Measurements from ENCODE around the gene PRKG1. TPM values are rescaled to one million over a fixed set of nuclear protein-coding genes. Genes with fewer than 3 reads are reported as not detected.

PRKG1 gene
- total and polyA plus RNA-seq, 4 donors: 0.46 to 5.1 (median 1.5) TPM

DNA sequence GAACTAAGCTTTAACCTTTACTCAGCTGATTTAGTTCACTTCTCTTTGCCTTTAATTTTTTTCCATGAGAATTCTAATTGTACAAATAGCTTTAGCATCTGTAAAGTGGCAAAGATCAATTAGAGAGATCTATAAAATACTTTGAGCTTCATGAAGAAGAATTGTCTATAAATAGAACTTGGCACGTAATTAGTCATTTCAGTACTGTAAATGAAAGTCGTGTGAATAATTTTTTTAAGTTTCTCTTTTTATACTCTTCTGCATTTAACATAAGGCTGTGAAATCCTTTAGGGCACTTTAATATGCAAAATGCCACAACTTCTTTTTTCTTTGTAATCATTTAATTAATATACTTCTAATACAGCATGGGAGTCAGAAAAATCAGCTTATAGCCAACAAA is 447.3 kb downstream of the PRKG1 start (continued):
- TF ChIP-seq, protein P1, sequence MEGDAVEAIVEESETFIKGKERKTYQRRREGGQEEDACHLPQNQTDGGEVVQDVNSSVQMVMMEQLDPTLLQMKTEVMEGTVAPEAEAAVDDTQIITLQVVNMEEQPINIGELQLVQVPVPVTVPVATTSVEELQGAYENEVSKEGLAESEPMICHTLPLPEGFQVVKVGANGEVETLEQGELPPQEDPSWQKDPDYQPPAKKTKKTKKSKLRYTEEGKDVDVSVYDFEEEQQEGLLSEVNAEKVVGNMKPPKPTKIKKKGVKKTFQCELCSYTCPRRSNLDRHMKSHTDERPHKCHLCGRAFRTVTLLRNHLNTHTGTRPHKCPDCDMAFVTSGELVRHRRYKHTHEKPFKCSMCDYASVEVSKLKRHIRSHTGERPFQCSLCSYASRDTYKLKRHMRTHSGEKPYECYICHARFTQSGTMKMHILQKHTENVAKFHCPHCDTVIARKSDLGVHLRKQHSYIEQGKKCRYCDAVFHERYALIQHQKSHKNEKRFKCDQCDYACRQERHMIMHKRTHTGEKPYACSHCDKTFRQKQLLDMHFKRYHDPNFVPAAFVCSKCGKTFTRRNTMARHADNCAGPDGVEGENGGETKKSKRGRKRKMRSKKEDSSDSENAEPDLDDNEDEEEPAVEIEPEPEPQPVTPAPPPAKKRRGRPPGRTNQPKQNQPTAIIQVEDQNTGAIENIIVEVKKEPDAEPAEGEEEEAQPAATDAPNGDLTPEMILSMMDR (IDR thresholded peaks at IDR 0.05; ENCODE audit: low read depth, low read length, missing input control): no peak
- TF ChIP-seq RXRA (IDR thresholded peaks at IDR 0.05) (no peak), GABPA (IDR thresholded peaks at IDR 0.05 in 1 of 2, conservative IDR thresholded peaks at IDR 0.05 in 1 of 2) (no peak), HNF4A (conservative IDR thresholded peaks at IDR 0.05) (no peak), YY1 (IDR thresholded peaks at IDR 0.05) (no peak), HNF4G (IDR thresholded peaks at IDR 0.05) (no peak), RAD21 (IDR thresholded peaks at IDR 0.05) (no peak)
- TF ChIP-seq, protein P2, sequence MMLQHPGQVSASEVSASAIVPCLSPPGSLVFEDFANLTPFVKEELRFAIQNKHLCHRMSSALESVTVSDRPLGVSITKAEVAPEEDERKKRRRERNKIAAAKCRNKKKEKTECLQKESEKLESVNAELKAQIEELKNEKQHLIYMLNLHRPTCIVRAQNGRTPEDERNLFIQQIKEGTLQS (IDR thresholded peaks at IDR 0.05): no peak

DNA sequence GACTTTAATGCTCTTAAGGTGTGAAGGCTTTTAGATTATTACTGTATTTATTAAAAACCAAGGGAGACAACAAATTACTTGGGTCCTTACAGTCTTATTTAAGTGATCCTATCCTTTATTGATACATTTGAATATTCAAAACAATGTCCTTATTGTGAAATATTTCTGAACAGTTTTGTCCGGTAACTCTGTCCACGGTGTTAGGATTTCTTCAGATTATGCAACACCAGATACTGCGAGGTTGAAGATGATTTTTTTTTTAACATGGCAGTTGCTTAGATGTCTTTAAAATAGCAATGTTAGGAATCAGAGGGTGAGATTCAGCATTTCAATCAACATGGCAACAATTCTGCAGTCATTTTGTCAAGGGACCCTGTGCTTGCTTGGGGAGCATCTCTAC is 448.6 kb downstream of the PRKG1 start:
- Histone ChIP-seq H3K27ac (ENCODE audit: low read depth in 1 of 2, low read length in 2 of 2) (no peak overlapping the region), H3K4me1 (ENCODE audit: control insufficient read depth in 4 of 4, insufficient read depth in 4 of 4, low read length in 3 of 4) (no peaks in the 10 kb centered on the region), H3K27me3 (ENCODE audit: control insufficient read depth in 4 of 4, insufficient read depth in 4 of 4, low read length in 3 of 4) (no peaks in the 10 kb centered on the region), H3K9me3 (ENCODE audit: control insufficient read depth in 4 of 4, low read length in 3 of 4) (no peaks in the 10 kb centered on the region), H3K36me3 (ENCODE audit: control insufficient read depth in 4 of 4, insufficient read depth in 3 of 4, low read depth in 1 of 4, low read length in 3 of 4) (no peaks in the 10 kb centered on the region), H3K9ac (ENCODE audit: low read depth in 1 of 2, low read length in 2 of 2) (no peak overlapping the region), H3K4me3 (ENCODE audit: low read depth in 1 of 3, low read length in 3 of 3) (no peak overlapping the region)
- 73% methylated on average over 3 of the region's 3 CpGs for WGBS
- no peak for DNase-seq (ENCODE audit: low spot score)
- TF ChIP-seq, protein P2 (IDR thresholded peaks at IDR 0.05): no peak
- TF ChIP-seq FOXA2 (IDR thresholded peaks at IDR 0.05) (no peak), TAF1 (conservative IDR thresholded peaks at IDR 0.05) (no peak), SP1 (IDR thresholded peaks at IDR 0.05) (no peak), EGR1 (IDR thresholded peaks at IDR 0.05; ENCODE audit: low read depth in 2 of 2) (no peak), FOXA1 (IDR thresholded peaks at IDR 0.05) (no peak), RXRA (IDR thresholded peaks at IDR 0.05) (no peak), RAD21 (IDR thresholded peaks at IDR 0.05) (no peak)
- TF ChIP-seq, protein P3, sequence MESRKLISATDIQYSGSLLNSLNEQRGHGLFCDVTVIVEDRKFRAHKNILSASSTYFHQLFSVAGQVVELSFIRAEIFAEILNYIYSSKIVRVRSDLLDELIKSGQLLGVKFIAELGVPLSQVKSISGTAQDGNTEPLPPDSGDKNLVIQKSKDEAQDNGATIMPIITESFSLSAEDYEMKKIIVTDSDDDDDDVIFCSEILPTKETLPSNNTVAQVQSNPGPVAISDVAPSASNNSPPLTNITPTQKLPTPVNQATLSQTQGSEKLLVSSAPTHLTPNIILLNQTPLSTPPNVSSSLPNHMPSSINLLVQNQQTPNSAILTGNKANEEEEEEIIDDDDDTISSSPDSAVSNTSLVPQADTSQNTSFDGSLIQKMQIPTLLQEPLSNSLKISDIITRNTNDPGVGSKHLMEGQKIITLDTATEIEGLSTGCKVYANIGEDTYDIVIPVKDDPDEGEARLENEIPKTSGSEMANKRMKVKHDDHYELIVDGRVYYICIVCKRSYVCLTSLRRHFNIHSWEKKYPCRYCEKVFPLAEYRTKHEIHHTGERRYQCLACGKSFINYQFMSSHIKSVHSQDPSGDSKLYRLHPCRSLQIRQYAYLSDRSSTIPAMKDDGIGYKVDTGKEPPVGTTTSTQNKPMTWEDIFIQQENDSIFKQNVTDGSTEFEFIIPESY (IDR thresholded peaks at IDR 0.05): no peak
- TF ChIP-seq, protein P1 (IDR thresholded peaks at IDR 0.05; ENCODE audit: low read depth, low read length, missing input control): no peak
- TF ChIP-seq, protein P4, sequence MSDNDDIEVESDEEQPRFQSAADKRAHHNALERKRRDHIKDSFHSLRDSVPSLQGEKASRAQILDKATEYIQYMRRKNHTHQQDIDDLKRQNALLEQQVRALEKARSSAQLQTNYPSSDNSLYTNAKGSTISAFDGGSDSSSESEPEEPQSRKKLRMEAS (IDR thresholded peaks at IDR 0.05): no peak
